HEK293T (cell line): ENCODE data around the gene TRIM7.
A peak's percentile ranks its signal among the peaks of the same experiment; 100 is the strongest.

Experiments
- CTCF ChIA-PET: fragments of 350-600 bp; formaldehyde crosslinking; extraction: SDS; loops from one replicate; lab custom pipeline; 2021; ENCODE audit warnings: antibody characterized with exemption, inconsistent platforms; lab: Yijun Ruan, JAX
- POLR2A ChIA-PET: fragments of 350-600 bp; formaldehyde crosslinking; extraction: SDS; loops from one replicate; lab custom pipeline; 2020; ENCODE audit warnings: antibody characterized with exemption, inconsistent platforms; lab: Yijun Ruan, JAX
- DNase-seq: peaks from one replicate; pipeline ENCODE4 v3.0.0; 2012; ENCODE audit warnings: mixed read lengths; ENCODE audit errors: extremely low spot score
- ARNT ChIP-seq: fragments of 450-650 bp; IDR thresholded peaks from 2 replicates; pipeline ENCODE4 v1.6.1; 2017; ENCODE audit warnings: mild to moderate bottlenecking
- BHLHE40 ChIP-seq: fragments of 450-650 bp; IDR thresholded peaks from 2 replicates; pipeline ENCODE4 v1.6.1; 2016; ENCODE audit warnings: mild to moderate bottlenecking, moderate library complexity, borderline replicate concordance
- CTBP1 ChIP-seq: fragments of 450-650 bp; IDR thresholded peaks from 2 replicates; pipeline ENCODE4 v1.6.1; 2016; ENCODE audit warnings: borderline replicate concordance
- ELF4 ChIP-seq: fragments of 450-650 bp; IDR thresholded peaks from 2 replicates; pipeline ENCODE4 v1.6.1; 2017; ENCODE audit warnings: antibody characterized with exemption
- FOXA1 ChIP-seq: fragments of 450-650 bp; IDR thresholded peaks from 2 replicates; pipeline ENCODE4 v1.6.1; 2016; ENCODE audit warnings: mild to moderate bottlenecking
- FOXK2 ChIP-seq: fragments of 450-650 bp; IDR thresholded peaks from 2 replicates; pipeline ENCODE4 v1.6.1; 2016; ENCODE audit warnings: mild to moderate bottlenecking
- FOXM1 ChIP-seq: fragments of 450-650 bp; IDR thresholded peaks from 2 replicates; pipeline ENCODE4 v1.6.1; 2017; ENCODE audit warnings: mild to moderate bottlenecking, borderline replicate concordance
- HDGF ChIP-seq: fragments of 450-650 bp; IDR thresholded peaks from 2 replicates; pipeline ENCODE4 v1.6.1; 2017; ENCODE audit warnings: antibody characterized with exemption, borderline replicate concordance
- L3MBTL2 ChIP-seq: fragments of 450-650 bp; conservative IDR thresholded peaks from 2 replicates; pipeline ENCODE4 v1.6.1; 2016; ENCODE audit warnings: mild to moderate bottlenecking
- LEF1 ChIP-seq: fragments of 450-650 bp; IDR thresholded peaks from 2 replicates; pipeline ENCODE4 v1.6.1; 2017; ENCODE audit warnings: mild to moderate bottlenecking, borderline replicate concordance
- NFRKB ChIP-seq: fragments of 450-650 bp; IDR thresholded peaks from 2 replicates; pipeline ENCODE4 v1.6.1; 2016; ENCODE audit warnings: mild to moderate bottlenecking, moderate library complexity
- SP1 ChIP-seq: fragments of 450-650 bp; IDR thresholded peaks from 2 replicates; pipeline ENCODE4 v1.6.1; 2017
- SUZ12 ChIP-seq: fragments of 450-650 bp; IDR thresholded peaks from 2 replicates; pipeline ENCODE4 v1.6.1; 2016; ENCODE audit warnings: mild to moderate bottlenecking
- TARDBP ChIP-seq: fragments of 450-650 bp; IDR thresholded peaks from 2 replicates; pipeline ENCODE4 v1.6.1; 2016
- ZNF384 ChIP-seq: fragments of 450-650 bp; IDR thresholded peaks from 2 replicates; pipeline ENCODE4 v1.6.1; 2016
- TF ChIP-seq, protein P1 (sequence below): fragments of 450-650 bp; IDR thresholded peaks from 2 replicates; pipeline ENCODE4 v1.6.1; 2016

The TRIM7 gene

DNA sequence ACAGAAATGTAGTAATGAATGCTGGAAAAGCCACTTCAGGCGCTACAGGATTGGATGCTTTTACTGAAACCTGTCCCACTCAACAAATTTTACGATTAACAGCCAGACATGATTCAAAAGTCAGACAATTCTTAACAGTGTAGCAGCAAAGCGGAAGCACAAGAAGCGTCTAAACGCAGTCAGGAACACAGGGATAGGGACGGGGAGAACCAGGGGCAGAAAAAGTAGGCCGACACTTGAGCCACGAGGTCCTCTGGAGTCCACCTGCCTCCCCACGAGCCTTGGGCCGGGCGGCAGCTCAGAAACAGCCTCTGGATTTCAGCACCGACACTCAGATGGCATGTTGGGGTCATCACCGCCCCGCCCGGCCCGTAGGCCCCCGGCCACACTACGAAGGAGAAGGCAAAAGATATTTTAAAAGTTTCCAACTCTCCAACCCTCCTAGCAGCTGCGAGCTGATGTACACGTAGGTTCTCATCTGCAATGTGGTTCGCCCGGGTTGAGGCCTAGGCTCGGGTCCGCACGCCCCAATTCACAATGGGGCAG, 38.1 kb upstream of the TRIM7 start:
- no peak for TF ChIP-seq FOXK2
- TF ChIP-seq FOXA1: no peak
- ChIA-PET CTCF (no interaction called here), POLR2A (interaction anchor here (1.0 to 2.5 kb wide), 5 partner anchors 9 to 27 kb away, joined by 3 to 11 read pairs (median 3); partner anchors contain the start of genes TRIM41 and TRIM52)
- no peak for DNase-seq

DNA sequence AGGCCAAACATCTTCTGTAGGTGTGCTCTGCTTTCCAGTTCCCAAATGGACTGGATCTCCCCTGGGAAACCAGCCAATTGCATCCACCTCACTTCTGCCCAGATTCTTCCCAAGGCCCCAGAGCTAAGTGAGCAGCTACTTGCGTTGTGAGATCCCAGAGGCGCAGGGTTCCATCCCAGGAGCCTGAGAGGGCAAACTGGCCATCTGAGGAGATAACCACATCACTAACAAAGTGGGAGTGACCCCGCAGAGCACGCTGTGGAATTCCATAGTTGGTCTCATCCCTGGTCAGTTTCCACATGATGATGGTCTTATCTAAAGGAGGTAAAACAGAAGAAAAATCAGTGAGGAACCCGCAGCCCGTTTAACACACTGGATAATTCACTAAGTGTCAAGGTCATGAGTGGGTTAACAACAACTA, 37.0 kb upstream of the TRIM7 start:
- POLR2A ChIA-PET: interaction anchor here (1.1 to 2.5 kb wide), 4 partner anchors 8 to 19 kb away, joined by 3 to 11 read pairs (median 6); partner anchors contain the start of genes TRIM41 and TRIM52
- CTCF ChIA-PET: no interaction called here
- DNase-seq: no peak
- no peak for TF ChIP-seq ARNT
- no peak for TF ChIP-seq FOXM1
- no peak for TF ChIP-seq BHLHE40

DNA sequence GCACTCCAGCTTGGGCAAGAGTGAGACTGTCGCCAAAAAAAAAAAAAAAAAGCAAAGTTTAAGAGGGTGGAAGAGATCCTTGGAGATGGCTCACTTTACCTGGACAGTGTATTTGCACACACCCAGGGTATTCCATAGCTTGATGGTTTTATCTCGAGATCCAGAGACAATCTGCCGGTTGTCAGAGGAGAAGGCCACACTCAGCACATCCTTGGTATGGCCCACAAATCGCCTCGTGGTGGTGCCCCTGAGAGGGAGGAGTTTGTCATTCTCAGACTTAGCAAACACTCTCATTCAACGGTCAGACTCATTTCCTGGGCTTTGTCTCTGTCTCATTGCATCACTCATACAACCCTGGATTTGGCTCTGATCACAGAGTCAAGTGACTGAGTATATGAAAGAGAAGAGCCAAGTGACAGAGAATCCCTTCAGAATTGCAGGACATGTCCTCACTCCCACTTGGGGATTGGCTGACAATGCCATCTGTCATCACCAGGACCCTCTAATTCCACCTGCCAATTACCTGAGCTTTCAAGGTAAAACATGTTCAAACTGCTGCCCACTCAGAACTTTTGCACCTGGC, 36.5 kb upstream of the TRIM7 start:
- TF ChIP-seq ZNF384: peak; percentile 41; the same call in 1 of the 2 replicates
- TF ChIP-seq CTBP1: no peak
- no peak for TF ChIP-seq NFRKB
- no peak for TF ChIP-seq L3MBTL2
- TF ChIP-seq, protein P1, sequence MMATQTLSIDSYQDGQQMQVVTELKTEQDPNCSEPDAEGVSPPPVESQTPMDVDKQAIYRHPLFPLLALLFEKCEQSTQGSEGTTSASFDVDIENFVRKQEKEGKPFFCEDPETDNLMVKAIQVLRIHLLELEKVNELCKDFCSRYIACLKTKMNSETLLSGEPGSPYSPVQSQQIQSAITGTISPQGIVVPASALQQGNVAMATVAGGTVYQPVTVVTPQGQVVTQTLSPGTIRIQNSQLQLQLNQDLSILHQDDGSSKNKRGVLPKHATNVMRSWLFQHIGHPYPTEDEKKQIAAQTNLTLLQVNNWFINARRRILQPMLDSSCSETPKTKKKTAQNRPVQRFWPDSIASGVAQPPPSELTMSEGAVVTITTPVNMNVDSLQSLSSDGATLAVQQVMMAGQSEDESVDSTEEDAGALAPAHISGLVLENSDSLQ: no peak
- TF ChIP-seq HDGF: no peak
- no peak for TF ChIP-seq SP1
- no peak for TF ChIP-seq TARDBP
- no peak for TF ChIP-seq LEF1
- POLR2A ChIA-PET: interaction anchor here (2.1 to 2.5 kb wide), 2 partner anchors 10 to 19 kb away, joined by 10 to 11 read pairs; partner anchors contain the start of gene TRIM52
- no peak for DNase-seq
- CTCF ChIA-PET: no interaction called here

DNA sequence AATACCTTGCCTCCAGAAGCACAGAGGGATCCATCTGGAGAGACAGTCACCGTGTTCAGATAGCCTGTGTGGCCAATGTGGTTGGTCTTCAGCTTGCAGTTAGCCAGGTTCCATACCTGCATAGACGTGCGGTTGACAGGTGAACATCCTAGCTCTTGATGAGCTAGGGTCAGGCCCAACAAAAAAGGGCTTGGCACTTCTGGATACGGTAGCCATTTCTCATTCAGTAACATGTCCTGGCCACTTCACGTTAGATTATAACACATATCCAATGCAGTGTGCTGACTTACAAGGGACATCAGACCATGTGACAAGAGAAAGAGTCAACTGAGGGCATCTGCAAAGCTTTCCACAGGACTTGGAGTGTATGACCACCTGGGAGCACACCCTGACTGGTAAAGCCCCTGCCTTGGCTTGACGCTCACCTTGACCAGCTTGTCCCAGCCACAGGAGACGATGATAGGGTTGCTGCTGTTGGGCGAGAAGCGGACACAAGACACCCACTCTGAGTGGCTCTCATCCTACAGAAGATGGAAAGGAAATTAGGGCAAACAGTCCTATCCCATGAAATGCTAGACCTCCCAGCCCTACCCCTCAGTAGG, 34.2 kb upstream of the TRIM7 start:
- CTCF ChIA-PET: interaction anchor here (0.7 kb wide), 1 partner anchor 10 kb away, joined by 3 read pairs; no protein-coding TSS in a partner anchor
- POLR2A ChIA-PET: interaction anchor here (0.7 to 1.4 kb wide), 3 partner anchors 10 to 16 kb away, joined by 3 to 6 read pairs (median 3); partner anchors contain the start of gene TRIM41

DNA sequence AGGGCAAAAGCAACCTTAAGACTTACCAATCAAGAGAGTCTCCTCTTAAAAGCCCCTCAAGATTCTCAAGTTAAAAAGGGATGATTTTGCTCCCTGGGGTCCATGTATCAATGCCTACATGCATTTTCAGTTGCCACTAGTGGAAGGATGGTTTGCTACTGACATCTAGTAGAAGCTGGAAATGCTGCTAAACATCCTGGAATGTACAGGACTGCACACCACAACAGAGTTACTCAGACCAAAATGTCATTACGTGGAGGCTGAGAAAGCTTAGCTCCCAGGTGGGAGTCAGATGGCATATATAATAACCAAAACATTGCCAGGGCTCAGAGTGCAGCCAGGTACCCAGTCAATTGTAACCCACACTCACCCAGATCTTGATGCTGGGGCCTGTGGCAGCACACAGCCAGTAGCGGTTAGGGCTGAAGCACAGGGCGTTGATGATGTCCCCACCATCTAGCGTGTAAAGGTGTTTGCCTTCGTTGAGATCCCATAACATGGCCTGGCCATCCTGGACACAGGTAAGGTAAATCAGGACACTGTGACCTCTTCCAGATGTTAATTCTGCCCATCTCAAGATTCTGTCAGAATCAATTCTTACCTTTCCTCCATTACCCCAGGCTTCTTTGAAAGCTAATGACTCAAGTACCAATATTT, 32.9 kb upstream of the TRIM7 start:
- no peak for TF ChIP-seq LEF1
- no peak for DNase-seq
- POLR2A ChIA-PET: interaction anchor here (1.0 to 1.8 kb wide), 3 partner anchors 14 to 23 kb away, joined by 3 to 5 read pairs (median 5); partner anchors contain the start of genes TRIM41 and TRIM52
- CTCF ChIA-PET: no interaction called here

More for the DNA sequence above, 34.2 kb upstream of the TRIM7 start:
- TF ChIP-seq ELF4: no peak
- TF ChIP-seq ARNT: no peak
- TF ChIP-seq BHLHE40: no peak
- TF ChIP-seq FOXM1: no peak
- no peak for TF ChIP-seq LEF1
- TF ChIP-seq ZNF384: no peak
- no peak for DNase-seq

DNA sequence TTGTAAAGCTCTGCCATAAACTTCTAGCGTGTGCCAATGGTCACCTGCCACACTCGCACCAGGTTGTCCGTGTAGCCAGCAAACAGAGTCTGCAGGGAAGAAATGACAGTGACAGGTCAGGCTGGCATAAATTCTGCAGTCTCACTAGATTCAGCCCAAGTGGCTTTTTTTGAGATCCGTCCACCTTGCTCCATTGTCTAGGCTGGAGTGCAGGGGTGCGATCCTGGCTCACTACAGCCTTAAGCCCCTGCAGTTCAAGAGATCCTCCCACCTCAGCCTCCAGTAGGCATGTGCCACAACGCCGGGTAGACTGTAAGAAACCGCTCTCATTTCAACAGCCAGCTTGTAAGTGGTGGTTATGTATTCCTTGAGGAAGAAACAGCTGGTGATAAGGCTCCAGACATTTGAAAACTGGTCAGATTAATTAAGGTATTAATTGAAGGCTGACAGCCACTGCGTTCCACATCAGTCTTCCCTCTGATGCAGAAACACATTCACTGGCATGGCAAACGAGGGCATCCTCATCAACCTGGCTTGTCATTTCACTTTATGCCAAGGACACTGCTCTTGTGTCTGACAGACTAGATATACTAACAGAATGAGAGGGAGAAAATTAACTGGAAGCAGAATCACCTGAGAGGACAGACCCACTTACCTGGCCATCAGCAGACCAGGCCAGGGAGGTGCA, 32.1 kb upstream of the TRIM7 start:
- DNase-seq: no peak
- ChIA-PET POLR2A (interaction anchor here (1.0 to 3.1 kb wide), 4 partner anchors 8 to 24 kb away, joined by 3 to 26 read pairs (median 5); partner anchors contain the start of genes RACK1, TRIM41 and TRIM52), CTCF (no interaction called here)
- TF ChIP-seq TARDBP: no peak
- no peak for TF ChIP-seq LEF1
- TF ChIP-seq L3MBTL2: no peak
- no peak for TF ChIP-seq HDGF
- TF ChIP-seq FOXM1: no peak
- TF ChIP-seq BHLHE40: no peak
- TF ChIP-seq CTBP1: no peak
- no peak for TF ChIP-seq FOXK2

DNA sequence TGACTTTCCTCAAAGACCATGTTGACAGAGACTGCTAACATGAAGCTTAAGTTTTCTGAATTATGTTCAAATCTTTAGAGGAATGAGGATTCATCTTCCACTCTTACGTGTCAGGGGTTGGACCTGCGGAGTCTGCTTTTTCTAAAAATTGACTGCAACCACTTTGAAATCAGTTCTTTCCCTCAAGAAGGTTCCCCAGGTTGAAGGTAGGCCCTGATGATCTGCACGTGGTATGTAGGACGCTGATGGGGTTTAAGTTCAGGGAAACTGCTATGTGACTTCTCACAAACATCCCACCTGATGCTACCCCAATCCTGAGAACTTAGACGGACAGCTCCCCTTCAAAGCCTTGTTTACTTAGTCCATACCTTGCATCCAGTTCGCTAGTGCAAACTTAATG, 31.5 kb upstream of the TRIM7 start:
- TF ChIP-seq HDGF (no peak), FOXM1 (no peak), TARDBP (no peak), ELF4 (no peak), BHLHE40 (no peak), NFRKB (no peak), ARNT (no peak), CTBP1 (no peak), ZNF384 (no peak), LEF1 (no peak), SUZ12 (no peak), L3MBTL2 (no peak)
- no peak for DNase-seq
- ChIA-PET POLR2A (interaction anchor here (1.5 to 3.1 kb wide), 3 partner anchors 8 to 25 kb away, joined by 5 to 26 read pairs (median 5); partner anchors contain the start of genes RACK1 and TRIM52), CTCF (no interaction called here)
